Urothelium cell line (cell line): Measurements from ENCODE around the gene PNMA8B.
"Not testable (repeated sequence)": the region's sequence is repeated elsewhere in the genome, so short reads cannot be mapped to it uniquely, and the experiment has no call there.

Experiments
- DNase-seq: peaks from one replicate; pipeline ENCODE4 v3.0.0; 2011; ENCODE audit warnings: low spot score, mixed read lengths
- FAIRE-seq: peaks from 2 replicates; lab custom pipeline; 2011; peaks lifted over from hg19 to GRCh38; lab: Jason Lieb, UNC

The PNMA8B gene

GRCh38 chr19:46514589-46515289, 19.1 kb upstream of the PNMA8B start:
- FAIRE-seq: peak; percentile 91
- DNase-seq: no peak

- DNase-seq: peak; percentile 82
- FAIRE-seq: no peak
Observed at GRCh38 chr19:46513461-46514236, 18.0 kb upstream of the PNMA8B start.

- FAIRE-seq: no peak
- DNase-seq: no peak
Observed at GRCh38 chr19:46511237-46511636, 15.6 kb upstream of the PNMA8B start.

- DNase-seq (no peak), FAIRE-seq (no peak)
Observed at GRCh38 chr19:46508206-46508605, 12.5 kb upstream of the PNMA8B start.

GRCh38 chr19:46503848-46504453, 8.3 kb upstream of the PNMA8B start:
- peak; percentile 90 for FAIRE-seq
- DNase-seq: no peak

- FAIRE-seq (no peak), DNase-seq (no peak)
Observed at GRCh38 chr19:46502891-46503290, 7.2 kb upstream of the PNMA8B start.

GRCh38 chr19:46499692-46500091, 4.0 kb upstream of the PNMA8B start:
- no peak for FAIRE-seq

GRCh38 chr19:46497773-46498172, 2.1 kb upstream of the PNMA8B start:
- no peak for DNase-seq
- no peak for FAIRE-seq

More at GRCh38 chr19:46499692-46500091, 4.0 kb upstream of the PNMA8B start:
- DNase-seq: no peak

- not testable (repeated sequence) for DNase-seq, FAIRE-seq
Observed at GRCh38 chr19:46496886-46497285, 1.2 kb upstream of the PNMA8B start.

- FAIRE-seq: no peak
Observed at GRCh38 chr19:46496304-46496703, 637 bp upstream of the PNMA8B start.

GRCh38 chr19:46494941-46495785, 504 bp downstream of the PNMA8B start:
- DNase-seq: no peak
- FAIRE-seq: no peak

More at GRCh38 chr19:46496304-46496703, 637 bp upstream of the PNMA8B start:
- no peak for DNase-seq

- DNase-seq: no peak
Observed at GRCh38 chr19:46494146-46494940, 1.3 kb downstream of the PNMA8B start.

GRCh38 chr19:46493236-46494145, 2.2 kb downstream of the PNMA8B start:
- FAIRE-seq: no peak
- no peak for DNase-seq

More at GRCh38 chr19:46494146-46494940, 1.3 kb downstream of the PNMA8B start:
- no peak for FAIRE-seq

- no peak for FAIRE-seq
Observed at GRCh38 chr19:46492841-46493235, 2.8 kb downstream of the PNMA8B start.

GRCh38 chr19:46491975-46492682, 3.5 kb downstream of the PNMA8B start:
- peak; percentile 44 for FAIRE-seq
- DNase-seq: no peak

More at GRCh38 chr19:46492841-46493235, 2.8 kb downstream of the PNMA8B start:
- DNase-seq: no peak

GRCh38 chr19:46490774-46491173, 4.9 kb downstream of the PNMA8B start:
- no peak for FAIRE-seq
- no peak for DNase-seq

- FAIRE-seq: no peak
- no peak for DNase-seq
Observed at GRCh38 chr19:46489445-46490272, 6.0 kb downstream of the PNMA8B start.
